Measurements from ENCODE around the gene GPR25. TPM values are rescaled to one million over a fixed set of nuclear protein-coding genes. Genes with fewer than 3 reads are reported as not detected.

GPR25 gene
- polyA plus RNA-seq, 1 experiment = not detected

GRCh38 chr1:200893411-200893901, 20.7 kb downstream of the GPR25 start:
- H3K4me3 ChIP-seq (ENCODE audit: low read depth, low read length) = no peak overlapping the region
- no peak overlapping the region for H3K27ac ChIP-seq (ENCODE audit: low read depth, low read length)
- H3K9me3 ChIP-seq (ENCODE audit: control insufficient read depth, insufficient read depth, low read length) = no peaks in the 10 kb centered on the region; the same call in 1 of the 2 replicates
- TF ChIP-seq CTCF (IDR thresholded peaks at IDR 0.05; ENCODE audit: low read depth, low read length) = no peak
- POLR2A ChIA-PET = no interaction called here
- no peak for DNase-seq (ENCODE audit: low read depth, low spot score)
- CTCF ChIA-PET = no interaction called here
- H3K27me3 ChIP-seq (ENCODE audit: control insufficient read depth, insufficient read depth, low read length) = peaks cover 67% of the 10 kb centered on the region

- CTCF ChIA-PET = no interaction called here
Measured at GRCh38 chr1:200894712-200895442, 22.1 kb downstream of the GPR25 start, which contains the start of gene INAVA. Gene INAVA (plus strand): TSS chr1:200894900. CDS start chr1:200898401, 3,501 bp downstream.

GRCh38 chr1:200895443-200895789, 22.6 kb downstream of the GPR25 start:
- Histone ChIP-seq H3K9me3 (ENCODE audit: control insufficient read depth, insufficient read depth, low read length) (no peaks in the 10 kb centered on the region; the same call in 1 of the 2 replicates), H3K27me3 (ENCODE audit: control insufficient read depth, insufficient read depth, low read length) (peaks cover 51% of the 10 kb centered on the region), H3K27ac (ENCODE audit: low read depth, low read length) (no peak overlapping the region), H3K4me3 (ENCODE audit: low read depth, low read length) (no peak overlapping the region)
- no peak for TF ChIP-seq CTCF (IDR thresholded peaks at IDR 0.05; ENCODE audit: low read depth, low read length)
- POLR2A ChIA-PET = no interaction called here
- DNase-seq (ENCODE audit: low read depth, low spot score) = no peak
- CTCF ChIA-PET = no interaction called here

More at GRCh38 chr1:200894712-200895442, 22.1 kb downstream of the GPR25 start, which contains the start of gene INAVA:
- POLR2A ChIA-PET = no interaction called here
- Histone ChIP-seq H3K27ac (ENCODE audit: low read depth, low read length) (no peak within 1 kb of the TSS), H3K9me3 (ENCODE audit: control insufficient read depth, insufficient read depth, low read length) (no peaks in the 10 kb centered on the region; the same call in 1 of the 2 replicates), H3K4me3 (ENCODE audit: low read depth, low read length) (no peak within 1 kb of the TSS), H3K27me3 (ENCODE audit: control insufficient read depth, insufficient read depth, low read length) (peaks cover 54% of the 10 kb centered on the region)
- DNase-seq (ENCODE audit: low read depth, low spot score) = no peak
- no peak for TF ChIP-seq CTCF (IDR thresholded peaks at IDR 0.05; ENCODE audit: low read depth, low read length)

GRCh38 chr1:200895801-200896530, 23.2 kb downstream of the GPR25 start:
- ChIA-PET POLR2A (no interaction called here), CTCF (no interaction called here)
- no peak for DNase-seq (ENCODE audit: low read depth, low spot score)
- Histone ChIP-seq H3K4me3 (ENCODE audit: low read depth, low read length) (no peak overlapping the region), H3K27me3 (ENCODE audit: control insufficient read depth, insufficient read depth, low read length) (peaks cover 47% of the 10 kb centered on the region), H3K9me3 (ENCODE audit: control insufficient read depth, insufficient read depth, low read length) (no peaks in the 10 kb centered on the region; the same call in 1 of the 2 replicates), H3K27ac (ENCODE audit: low read depth, low read length) (no peak overlapping the region)
- TF ChIP-seq CTCF (IDR thresholded peaks at IDR 0.05; ENCODE audit: low read depth, low read length) = no peak

Data from AG04450 (cell line).